ENCODE measurements around the gene PLCG2.

DNA sequence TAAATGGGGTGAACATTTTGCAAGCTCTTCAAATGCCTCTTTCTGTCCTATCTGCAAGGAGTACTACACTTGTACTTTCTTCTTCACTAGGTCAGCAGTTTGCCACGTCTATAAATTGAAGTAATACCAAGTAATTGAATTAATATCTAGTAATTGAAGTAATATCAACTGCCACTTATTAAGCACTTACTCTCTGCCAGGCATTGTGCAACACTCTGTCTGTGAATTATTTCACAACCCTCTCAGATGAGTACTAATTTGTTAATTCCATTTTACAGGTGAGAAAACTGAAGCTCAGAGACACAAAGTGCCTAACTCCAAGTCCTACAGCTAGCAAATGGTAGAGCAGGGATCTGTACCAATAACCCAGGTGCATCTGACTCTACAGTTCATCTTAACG, 228.1 kb downstream of the PLCG2 start:
- TF ChIP-seq EZH2 (IDR thresholded peaks at IDR 0.05; ENCODE audit: borderline replicate concordance), result no peak
- TF ChIP-seq, protein P1, sequence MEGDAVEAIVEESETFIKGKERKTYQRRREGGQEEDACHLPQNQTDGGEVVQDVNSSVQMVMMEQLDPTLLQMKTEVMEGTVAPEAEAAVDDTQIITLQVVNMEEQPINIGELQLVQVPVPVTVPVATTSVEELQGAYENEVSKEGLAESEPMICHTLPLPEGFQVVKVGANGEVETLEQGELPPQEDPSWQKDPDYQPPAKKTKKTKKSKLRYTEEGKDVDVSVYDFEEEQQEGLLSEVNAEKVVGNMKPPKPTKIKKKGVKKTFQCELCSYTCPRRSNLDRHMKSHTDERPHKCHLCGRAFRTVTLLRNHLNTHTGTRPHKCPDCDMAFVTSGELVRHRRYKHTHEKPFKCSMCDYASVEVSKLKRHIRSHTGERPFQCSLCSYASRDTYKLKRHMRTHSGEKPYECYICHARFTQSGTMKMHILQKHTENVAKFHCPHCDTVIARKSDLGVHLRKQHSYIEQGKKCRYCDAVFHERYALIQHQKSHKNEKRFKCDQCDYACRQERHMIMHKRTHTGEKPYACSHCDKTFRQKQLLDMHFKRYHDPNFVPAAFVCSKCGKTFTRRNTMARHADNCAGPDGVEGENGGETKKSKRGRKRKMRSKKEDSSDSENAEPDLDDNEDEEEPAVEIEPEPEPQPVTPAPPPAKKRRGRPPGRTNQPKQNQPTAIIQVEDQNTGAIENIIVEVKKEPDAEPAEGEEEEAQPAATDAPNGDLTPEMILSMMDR (IDR thresholded peaks at IDR 0.05; ENCODE audit: poor library complexity), result no peak
- TF ChIP-seq EZH2phosphoT487 (IDR thresholded peaks at IDR 0.05; ENCODE audit: low read depth, severe bottlenecking, unreplicated experiment), result no peak
